NCI-H128 (cell line): ENCODE measurements around the gene KCNH6.
A peak's percentile ranks its signal among the peaks of the same experiment; 100 is the strongest.

ENCODE experiments used
- DNase-seq: peaks from one replicate; lab custom pipeline; 2025; ENCODE audit not compliant: unreplicated experiment; lab: John Stamatoyannopoulos, UW

KCNH6 gene

GRCh38 chr17:63511331-63511730, 11.8 kb upstream of the KCNH6 start:
- no peak for DNase-seq

DNA sequence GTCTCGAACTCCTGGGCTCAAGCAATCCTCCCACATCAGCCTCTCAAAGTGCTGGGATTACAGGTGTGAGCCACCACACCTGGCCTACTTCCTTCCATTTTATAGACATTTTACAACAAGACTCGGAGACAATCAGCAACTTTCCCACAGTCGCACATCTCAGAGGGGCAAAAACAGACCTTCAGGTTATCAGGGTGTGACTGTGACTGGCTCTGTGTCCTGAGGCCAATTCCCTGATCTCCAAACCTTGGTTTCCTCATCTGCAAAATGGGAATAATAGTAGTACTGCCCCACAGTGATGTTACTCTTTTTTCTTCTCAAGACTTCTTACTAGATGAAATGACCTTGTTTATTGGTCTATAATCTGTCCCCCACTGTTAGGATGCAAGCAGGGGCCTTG, 10.8 kb upstream of the KCNH6 start:
- DNase-seq, result no peak

DNA sequence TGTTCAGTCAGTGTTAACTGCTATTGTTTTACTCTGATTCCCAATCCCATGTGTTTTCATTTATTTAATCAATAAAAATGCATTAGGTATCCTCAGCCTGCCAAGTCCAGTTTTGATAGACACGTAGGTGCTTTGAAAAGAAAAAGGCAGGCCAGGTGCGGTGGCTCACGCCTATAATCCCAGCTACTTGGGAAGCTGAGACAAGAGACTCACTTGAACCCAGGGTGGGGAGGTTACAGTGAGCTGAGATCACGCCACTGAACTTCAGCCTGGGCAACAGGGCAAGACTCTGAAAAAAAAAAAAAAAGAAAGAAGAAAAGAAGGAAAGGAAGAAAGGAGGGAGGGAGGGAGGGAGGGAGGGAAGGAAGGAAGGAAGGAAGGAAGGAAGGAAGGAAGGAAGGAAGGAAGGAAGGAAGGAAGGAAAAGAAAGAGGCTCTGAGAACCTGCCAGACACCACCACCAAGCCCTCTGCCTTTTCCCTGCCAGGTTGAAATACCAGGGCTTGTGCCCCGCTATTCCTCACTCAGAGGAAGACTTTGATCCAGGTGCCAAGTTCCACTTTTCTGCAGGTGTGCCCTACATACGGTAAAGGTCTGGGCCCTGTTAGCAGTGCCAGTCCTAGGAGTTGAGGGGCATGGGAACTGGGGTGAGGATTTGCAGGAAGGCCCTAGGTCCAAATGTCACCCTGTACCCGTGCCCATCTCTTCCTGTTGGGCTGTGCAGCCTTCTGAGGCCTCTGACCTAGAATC, 10.1 kb upstream of the KCNH6 start:
- no peak for DNase-seq

- no peak for DNase-seq
These were observed 8.7 kb upstream of the KCNH6 start for GRCh38 chr17:63514477-63514876.

GRCh38 chr17:63514974-63515373, 8.2 kb upstream of the KCNH6 start:
- no peak for DNase-seq

GRCh38 chr17:63515426-63515825, 7.7 kb upstream of the KCNH6 start:
- DNase-seq, result no peak

DNA sequence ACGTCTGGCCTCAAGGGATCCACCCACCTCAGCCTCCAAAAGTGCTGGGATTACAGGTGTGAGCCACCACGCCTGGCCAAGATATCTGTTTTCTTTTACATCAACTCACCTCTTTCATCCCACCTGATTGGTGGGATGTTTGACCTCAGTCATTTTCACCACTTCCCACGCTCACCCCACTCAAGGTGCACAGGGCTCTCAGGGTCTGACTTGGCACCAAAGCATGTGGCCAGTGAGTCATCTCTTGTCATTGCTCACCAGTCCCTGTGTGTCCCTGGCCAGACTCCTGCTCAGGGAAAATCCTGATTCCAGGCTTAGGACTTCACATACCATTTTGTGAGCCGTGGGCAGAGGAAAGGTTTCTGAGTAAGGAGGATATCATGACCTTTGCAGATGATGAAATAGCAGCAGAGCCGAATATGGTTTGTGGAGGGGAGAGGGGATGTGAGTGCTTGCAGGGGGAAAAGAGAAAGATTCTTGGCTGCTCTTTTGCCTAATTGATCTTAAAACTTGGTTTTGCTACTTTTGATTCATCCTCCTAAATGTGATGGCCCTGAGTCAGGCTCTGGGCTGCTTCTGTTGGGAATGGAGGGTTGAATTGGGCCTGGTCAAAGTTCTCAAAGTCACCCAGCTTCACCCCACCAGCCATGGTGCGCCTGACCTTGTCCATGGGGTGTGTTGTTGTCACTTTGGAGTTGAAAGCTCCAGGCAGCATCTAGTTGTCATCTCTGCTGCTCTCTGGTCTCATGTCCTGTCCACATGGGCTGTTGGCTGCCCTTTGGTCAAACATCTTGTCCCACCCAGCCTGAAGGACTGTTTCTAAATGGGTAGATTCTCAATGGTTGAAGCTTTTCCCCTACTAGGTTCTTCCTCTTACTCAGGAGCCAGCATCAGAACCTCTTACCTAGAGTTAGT, 6.0 kb upstream of the KCNH6 start:
- DNase-seq, result no peak

DNA sequence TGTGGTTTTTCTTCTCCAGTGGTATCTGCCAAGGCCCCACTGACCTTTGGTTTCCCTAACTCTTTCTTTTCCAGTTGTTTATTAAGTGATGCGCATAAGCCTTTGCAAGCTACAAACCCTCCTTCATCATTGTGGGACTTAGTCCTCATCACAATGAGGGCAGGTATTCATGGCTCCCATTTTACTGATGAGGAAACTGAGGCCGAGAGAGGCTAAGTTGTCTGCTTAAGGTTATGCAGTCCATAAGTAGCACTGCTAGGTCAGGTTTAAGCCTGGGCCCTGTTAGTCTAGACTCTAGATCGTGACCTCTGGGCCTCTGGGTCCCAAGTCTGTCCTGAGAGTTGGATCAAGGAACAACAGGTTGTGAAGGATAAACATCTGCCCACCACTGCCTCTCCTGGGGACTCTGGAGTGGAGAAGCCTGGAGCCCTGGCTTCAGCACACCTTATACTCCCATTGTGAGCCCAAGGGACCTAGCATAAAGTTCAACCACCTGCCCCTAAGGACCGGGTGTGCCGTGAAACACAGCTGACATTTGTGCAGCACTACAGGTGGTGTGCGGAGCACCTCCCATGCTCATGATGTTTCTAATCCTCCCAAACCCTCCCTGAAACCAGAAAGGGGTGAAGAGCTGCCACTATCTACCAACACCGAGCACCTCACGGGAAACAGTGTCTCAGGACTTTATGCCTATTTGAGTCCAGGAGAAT, 5.2 kb upstream of the KCNH6 start:
- DNase-seq, result no peak

DNA sequence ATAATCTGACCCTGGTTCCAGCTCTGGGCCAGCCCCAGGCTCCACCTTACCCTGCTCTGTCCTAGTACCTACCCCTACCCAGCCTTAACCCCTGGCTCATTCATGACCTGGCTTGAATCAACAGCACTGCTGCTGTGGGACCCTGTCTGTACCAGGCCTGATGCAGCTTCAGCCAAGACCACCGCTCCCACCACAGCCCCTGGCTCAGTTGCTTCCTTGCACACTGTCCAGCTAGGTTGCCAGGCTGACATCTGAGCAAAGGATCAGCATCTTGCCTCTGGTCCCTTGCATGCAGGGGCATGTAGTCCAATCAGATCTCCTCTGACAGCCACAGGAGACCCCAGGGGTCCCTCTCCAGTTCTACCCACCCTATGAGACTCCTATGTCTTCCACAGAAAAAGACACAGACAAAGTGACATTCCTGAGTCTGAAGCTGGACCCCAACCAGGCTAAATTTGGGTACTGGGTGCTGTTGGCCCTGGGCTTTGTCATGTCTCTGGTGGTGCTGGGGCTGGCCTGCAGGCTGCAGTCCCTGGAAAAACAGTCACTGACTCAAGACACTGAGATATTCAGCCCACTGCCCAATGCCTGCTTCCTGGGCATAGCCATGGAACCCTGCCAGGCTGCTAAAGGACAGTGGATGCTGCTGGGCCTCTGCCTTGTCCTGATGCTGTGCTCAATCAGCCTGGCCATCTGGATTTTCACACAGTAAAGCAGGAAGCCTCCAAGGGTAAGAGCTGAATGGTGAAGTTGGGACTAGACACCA, 3.9 kb upstream of the KCNH6 start:
- DNase-seq, result no peak

- peak; percentile 52 for DNase-seq
These were observed 2.9 kb upstream of the KCNH6 start for GRCh38 chr17:63519972-63520882.

GRCh38 chr17:63524051-63524450, 893 bp downstream of the KCNH6 start:
- no peak for DNase-seq

GRCh38 chr17:63525190-63525946, 2.2 kb downstream of the KCNH6 start:
- DNase-seq, result no peak

DNA sequence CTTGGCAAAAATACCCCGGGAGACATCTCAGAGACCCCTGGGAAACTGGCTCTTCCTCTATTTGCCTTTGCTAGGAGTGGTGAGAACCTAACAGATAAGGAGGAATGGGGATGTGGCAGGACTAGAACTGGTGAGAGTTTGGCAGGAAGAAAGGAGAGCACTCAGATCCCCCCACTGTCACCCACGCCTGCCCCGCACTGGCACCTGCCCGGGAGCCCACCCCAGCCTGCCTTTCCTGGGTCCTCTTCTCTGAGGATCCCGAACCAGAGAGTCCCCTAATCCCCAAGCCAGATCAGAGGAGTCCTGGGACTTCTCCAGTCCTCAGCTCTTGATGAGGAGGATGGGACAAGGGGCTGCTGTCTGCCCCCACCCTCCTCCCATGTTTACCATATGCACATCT, 3.7 kb downstream of the KCNH6 start:
- no peak for DNase-seq

DNA sequence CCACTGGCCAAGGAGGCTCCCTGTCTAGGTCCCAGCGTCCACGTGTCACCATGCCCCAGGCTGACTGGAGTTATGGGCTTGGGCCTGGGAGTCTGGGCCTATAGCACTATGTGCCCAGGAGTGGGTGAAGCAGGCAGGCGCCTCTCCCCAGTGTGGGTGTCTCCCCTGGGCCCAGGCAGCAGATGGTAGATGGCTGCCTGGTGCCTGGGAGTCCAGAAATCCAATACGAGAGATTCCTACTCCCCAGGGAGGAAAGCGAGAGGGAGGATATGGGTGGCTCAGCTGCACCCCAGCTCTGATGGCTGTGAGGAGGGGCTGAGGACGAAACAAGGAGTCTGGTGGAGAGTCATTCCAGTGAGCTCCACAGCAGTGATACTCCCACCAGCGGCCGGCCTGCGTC, 5.0 kb downstream of the KCNH6 start:
- DNase-seq, result no peak

DNA sequence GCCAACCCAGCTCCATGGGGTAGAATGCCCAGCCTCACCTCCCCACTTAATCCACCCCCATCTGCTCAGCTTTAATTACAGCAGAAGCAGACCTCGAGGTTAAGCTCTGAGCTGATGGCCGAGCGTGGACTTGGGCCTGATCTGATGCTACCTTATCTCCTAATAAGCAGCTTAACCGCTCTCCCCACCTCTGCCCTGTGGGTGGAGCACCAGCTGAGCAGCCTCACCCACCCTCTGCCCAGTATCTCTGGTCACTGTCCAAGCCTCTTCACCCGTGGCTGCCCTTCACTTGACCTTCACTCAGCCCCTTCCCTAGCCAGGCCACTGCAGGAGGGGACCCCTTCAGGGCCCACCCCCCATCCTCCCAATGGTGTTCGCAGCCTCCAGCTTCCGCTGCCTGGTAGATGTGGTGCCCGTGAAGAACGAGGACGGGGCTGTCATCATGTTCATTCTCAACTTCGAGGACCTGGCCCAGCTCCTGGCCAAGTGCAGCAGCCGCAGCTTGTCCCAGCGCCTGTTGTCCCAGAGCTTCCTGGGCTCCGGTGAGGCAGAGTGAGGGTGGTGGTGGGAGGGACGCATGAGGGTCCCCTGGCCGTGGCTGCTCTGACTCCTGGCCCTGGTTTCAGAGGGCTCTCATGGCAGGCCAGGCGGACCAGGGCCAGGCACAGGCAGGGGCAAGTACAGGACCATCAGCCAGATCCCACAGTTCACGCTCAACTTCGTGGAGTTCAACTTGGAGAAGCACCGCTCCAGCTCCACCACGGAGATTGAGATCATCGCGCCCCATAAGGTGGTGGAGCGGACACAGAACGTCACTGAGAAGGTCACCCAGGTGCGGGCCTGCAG, 6.8 kb downstream of the KCNH6 start:
- DNase-seq, result no peak

- DNase-seq, result no peak
These were observed 7.4 kb downstream of the KCNH6 start for GRCh38 chr17:63530557-63531021.

GRCh38 chr17:63531022-63531965, 8.1 kb downstream of the KCNH6 start:
- no peak for DNase-seq
